Activated CD4-positive, CD25-positive, alpha-beta regulatory T cell (primary cell): Measurements from ENCODE around the gene USP20.
"Not testable (repeated sequence)": the region's sequence is repeated elsewhere in the genome, so short reads cannot be mapped to it uniquely, and the experiment has no call there.

Experiments used
- DNase-seq, 4 experiments: peaks; one replicate each; lab custom pipeline; 2025; lab: John Stamatoyannopoulos, UW

The USP20 gene

DNA sequence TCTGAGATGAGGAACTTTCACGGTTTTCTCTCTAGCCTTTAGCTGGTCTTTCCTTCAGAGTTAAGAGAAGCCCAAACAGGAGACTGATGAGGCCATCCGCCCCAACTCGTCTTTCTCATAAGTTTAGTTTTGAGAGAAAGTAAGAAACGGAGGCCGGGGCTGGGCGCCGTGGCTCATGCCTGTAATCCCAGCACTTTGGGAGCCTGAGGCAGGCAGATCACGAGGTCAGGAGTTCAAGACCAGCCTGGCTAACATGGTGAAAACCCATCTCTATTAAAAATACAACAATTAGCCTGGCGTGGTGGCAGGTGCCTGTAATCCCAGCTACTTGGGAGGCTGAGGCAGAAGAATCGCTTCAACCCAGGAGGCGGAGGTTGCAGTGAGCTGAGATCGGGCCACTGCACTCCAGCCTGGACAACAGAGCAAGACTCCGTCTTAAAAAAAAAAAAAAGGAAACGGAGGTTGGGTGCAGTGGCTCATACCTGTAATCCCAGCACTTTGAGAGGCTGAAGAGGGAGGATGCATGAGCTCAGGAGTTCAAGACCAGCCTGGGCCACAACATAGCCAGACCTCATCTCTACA lies 55.6 kb downstream of the USP20 start:
- not testable (repeated sequence) for DNase-seq

- no peak for DNase-seq
Observed at GRCh38 chr9:129891569-129891968, 56.3 kb downstream of the USP20 start.

- no peak for DNase-seq
Observed at GRCh38 chr9:129894120-129894823, 59.0 kb downstream of the USP20 start.

DNA sequence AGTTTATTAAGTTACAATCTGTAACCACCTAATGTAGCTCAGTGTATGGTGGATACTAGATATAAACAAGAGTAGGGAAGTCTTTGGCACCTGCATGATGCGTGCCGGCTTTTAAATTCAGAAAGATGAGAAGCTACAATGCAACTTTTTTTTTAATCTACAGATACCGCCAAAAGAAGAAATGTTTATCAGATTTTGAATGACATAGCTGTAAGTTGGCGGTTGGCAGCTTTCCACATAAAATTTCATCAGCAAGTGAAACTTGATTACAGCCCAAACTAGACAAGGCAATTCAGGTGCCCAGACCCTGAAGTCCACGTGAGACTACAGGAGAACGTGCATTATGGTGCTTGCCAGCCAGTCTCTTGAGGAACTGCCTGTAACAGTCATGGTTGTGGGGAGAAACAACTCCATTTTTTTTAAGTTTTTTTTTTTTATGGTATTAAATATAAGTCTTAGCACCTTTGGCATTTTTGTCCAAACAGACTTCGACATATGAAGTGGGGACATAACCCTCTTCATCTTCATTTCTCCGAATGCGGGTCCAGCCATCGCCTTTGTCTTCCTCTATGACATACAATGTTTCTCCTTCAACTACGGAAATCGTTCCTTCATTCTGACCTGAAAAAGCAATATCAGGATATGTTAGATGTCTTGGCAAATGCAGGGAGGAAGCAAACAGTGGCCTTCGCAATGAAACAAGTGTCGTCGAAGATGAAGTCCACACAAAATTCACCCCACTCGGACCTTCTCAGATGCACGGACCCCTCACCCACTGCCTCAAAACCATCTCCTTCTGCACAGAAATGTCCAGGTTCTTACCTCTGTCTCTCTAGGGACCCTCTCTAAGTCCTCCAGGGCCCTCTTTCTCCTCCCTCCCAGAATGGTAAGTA lies 60.4 kb downstream of the USP20 start:
- no peak for DNase-seq

DNA sequence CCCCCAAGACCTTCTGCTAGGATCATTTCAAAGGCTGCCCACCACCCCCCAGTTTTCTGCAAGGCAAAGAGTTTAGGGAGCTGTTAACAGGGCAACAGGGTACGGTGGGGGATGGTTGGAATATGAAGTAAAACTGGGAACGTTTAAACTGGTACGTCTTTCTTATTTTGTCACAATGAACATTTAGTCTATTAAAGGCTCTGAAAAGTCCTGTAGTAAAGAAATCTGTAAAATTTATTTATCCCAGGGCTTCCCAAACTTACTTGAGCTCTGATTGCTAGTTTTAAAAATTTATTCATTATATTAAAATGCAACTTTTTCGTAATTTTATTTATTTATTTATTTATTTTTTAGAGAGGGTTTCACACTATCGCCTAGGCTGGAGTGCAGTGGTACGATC lies 62.0 kb downstream of the USP20 start:
- no peak for DNase-seq

- no peak for DNase-seq
Observed at GRCh38 chr9:129898185-129898584, 62.9 kb downstream of the USP20 start.

- DNase-seq = no peak
Observed at GRCh38 chr9:129899620-129900019, 64.4 kb downstream of the USP20 start.

- no peak for DNase-seq
Observed at GRCh38 chr9:129900263-129901027, 65.2 kb downstream of the USP20 start.

GRCh38 chr9:129901993-129902739 lies 66.9 kb downstream of the USP20 start:
- no peak for DNase-seq

DNA sequence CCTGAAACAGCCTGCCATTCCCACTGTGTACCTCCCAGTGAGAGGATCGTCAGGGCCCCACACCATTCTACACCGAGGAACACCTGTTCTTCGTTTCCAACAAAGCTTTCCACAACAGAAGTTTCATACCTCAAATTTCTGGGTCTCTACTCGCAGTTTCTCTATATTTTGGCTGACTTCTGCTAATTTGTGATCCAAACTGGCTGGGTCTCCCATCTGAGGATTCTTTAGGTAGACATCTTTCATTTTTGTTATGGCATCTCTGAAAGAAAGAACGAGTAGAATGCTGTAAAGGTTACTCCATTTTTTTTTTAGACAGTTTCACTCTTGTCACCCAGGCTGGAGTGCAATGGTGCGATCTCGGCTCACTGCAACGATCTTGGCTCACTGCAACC lies 67.5 kb downstream of the USP20 start:
- no peak for DNase-seq

DNA sequence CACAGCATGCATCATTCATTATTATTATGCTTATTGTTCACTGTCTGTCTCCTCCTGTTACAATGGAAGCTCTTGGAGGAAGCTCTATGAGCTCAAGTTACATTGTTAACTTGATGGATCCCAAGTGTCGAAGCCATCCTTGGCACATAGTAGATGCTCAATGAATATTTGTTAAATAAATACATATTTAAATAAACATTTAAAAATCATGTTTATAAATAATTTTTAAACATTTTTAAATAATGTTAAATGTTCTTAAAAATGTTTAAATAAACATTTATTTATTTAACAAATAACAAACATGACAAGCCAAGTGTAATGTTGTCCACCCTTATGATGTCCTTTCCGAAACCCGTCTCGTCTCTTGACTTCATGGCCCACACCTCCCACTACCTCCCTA lies 69.5 kb downstream of the USP20 start:
- no peak for DNase-seq

DNA sequence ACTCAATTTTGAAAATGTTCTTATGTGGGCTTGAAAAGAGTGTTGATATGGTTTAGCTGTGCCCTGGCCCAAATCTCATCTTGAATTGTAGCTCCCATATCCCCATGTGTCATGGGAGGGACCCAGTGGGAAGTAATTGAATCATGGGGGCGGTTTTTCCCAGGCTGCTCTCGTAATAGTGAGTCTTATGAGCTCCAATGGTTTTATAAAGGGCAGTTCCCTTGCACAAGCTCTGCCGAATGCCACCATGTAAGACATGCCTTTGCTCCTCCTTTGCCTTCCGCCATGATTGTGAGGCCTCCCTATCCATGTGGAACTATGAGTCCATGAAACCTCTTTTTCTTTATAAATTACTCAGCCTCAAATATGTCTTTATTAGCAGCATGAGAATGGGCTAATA lies 71.0 kb downstream of the USP20 start:
- no peak for DNase-seq

DNA sequence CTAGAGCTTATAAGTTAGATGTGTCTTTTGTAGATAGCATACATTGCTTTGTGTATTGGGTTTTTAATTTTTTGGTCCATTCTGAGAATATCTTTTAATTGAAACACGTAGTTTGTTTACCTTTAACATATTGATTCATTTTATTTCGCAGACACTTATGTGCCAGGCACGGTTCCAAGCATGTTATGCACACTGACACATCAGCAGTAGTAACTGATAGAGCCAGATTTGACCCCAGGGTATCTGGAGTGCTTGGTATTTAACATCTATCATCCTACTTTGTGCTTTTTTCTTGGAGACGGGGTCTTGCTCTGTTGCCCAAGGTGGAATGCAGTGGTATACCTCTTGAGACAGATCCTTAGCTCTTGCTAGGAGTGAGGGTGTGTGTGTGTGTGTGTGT lies 71.9 kb downstream of the USP20 start:
- no peak for DNase-seq

DNA sequence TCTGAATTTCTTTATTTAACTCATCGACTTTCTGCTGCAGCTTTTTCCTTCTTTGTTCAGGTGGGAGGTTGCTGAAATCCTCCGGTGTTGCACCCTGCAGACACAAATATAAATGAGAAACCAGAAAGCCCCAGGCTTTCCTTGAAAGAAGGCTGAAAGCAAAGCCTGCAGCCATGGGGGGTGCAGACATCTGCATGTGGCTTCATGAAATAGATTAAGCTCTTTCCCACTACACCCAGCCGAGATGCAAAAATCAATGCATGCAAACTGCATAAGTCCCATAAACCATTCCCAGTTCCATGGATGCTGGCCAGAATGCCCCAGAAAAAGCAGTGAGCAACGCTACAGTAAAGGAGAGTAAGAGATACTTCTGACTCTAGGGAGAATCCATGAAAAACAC lies 73.6 kb downstream of the USP20 start:
- no peak for DNase-seq

DNA sequence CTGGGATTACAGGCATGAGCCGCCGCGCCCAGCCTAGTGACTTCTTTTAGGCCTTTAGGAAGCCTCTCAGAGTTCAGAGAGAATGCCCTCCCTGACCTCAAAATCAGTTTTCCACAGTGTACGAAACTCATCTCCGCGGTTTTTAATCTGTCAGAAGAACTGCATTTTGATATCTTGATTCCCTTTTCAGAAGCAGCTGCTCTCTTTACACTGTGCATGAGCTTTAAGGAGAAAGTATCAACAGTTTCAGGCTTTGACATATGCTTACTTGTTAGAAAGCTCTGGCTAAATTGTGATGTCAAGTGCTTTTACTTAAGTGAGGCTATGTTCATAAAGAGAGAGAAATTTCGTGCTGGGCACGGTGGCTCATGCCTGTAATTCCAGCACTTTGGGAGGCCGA lies 74.6 kb downstream of the USP20 start:
- DNase-seq = no peak

GRCh38 chr9:129910628-129911567 lies 75.6 kb downstream of the USP20 start:
- DNase-seq = no peak

DNA sequence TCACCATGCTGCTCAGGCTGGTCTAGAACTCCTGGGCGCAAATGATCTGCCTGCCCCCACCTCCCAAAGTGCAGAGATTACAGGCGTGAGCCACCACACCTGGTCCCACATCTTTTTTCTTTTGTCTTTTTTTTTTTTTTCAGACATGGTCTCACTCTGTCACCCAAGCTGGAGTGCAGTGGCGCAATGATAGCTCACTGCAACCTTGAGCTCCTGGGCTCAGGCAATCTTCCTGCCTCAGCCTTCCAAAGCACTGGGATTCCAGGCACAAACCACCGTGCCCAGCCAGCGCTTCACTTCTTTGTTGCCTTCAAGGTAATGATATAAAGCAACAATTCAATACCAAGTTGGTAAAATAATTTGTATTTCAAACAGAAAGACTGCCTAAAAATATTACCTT lies 78.8 kb downstream of the USP20 start:
- no peak for DNase-seq

DNA sequence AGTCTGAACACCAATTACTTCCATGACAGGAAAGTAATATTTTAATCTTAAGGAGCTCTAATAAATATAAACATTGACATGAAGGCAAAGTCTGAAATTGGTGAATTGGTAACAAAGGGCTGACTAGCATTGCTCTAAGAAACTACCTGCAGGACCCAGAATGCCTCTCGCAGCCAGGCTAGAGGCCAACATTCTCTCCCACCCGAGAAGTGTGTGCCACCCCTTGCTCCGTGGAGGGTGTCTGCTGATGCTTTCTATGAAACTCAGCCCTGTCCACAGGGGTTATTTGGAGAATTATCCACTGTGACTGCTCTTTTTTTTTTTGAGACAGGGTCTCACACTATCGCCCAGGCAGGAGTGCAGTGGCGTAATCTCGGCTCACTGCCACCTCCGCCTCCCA lies 81.4 kb downstream of the USP20 start:
- no peak for DNase-seq

DNA sequence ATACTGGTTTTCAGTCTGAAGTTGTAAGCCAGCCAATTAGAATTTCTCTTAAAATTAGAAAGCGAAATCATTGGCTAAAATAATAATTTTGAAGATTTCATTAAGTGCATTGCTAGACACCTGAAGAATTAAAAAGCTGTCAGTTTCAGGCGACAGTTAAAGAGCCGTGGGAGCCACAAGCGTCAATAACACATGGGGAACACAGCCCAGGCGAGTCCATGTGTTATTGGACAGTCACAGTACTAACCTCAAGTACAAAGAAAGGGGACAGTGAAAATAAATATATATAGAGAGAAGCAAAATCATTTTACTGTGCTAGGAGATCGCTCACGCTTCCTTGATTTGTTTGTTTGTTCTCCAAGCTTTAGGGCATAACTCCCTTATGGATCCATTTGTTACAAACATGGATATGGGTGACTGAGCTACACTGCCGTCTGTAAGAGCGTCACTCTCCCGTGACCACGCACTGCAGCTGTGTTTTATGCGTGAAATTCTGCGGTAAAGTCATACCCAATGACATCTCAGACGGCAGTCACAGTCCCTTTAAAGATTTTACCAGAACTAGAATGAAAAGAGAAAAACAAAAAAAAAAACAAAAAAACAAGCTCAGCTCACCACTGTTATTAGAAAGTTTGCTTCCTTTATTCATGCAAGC lies 83.2 kb downstream of the USP20 start:
- DNase-seq = no peak

- no peak for DNase-seq
Observed at GRCh38 chr9:129919277-129919676, 84.0 kb downstream of the USP20 start.
